Stimulated activated CD8-positive, alpha-beta memory T cell treated with anti-CD3 and anti-CD28 coated beads, Interleukin-15, amount 100 ng/mL, for 24 hours (primary cell): ENCODE measurements around the gene ACE.

Experiments
- DNase-seq: peaks from one replicate; pipeline ENCODE4 v3.0.0-alpha.2; 2020; ENCODE audit warnings: low read depth

ACE gene

DNA sequence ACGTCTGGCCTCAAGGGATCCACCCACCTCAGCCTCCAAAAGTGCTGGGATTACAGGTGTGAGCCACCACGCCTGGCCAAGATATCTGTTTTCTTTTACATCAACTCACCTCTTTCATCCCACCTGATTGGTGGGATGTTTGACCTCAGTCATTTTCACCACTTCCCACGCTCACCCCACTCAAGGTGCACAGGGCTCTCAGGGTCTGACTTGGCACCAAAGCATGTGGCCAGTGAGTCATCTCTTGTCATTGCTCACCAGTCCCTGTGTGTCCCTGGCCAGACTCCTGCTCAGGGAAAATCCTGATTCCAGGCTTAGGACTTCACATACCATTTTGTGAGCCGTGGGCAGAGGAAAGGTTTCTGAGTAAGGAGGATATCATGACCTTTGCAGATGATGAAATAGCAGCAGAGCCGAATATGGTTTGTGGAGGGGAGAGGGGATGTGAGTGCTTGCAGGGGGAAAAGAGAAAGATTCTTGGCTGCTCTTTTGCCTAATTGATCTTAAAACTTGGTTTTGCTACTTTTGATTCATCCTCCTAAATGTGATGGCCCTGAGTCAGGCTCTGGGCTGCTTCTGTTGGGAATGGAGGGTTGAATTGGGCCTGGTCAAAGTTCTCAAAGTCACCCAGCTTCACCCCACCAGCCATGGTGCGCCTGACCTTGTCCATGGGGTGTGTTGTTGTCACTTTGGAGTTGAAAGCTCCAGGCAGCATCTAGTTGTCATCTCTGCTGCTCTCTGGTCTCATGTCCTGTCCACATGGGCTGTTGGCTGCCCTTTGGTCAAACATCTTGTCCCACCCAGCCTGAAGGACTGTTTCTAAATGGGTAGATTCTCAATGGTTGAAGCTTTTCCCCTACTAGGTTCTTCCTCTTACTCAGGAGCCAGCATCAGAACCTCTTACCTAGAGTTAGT lies 40.3 kb downstream of the ACE start:
- DNase-seq = no peak

DNA sequence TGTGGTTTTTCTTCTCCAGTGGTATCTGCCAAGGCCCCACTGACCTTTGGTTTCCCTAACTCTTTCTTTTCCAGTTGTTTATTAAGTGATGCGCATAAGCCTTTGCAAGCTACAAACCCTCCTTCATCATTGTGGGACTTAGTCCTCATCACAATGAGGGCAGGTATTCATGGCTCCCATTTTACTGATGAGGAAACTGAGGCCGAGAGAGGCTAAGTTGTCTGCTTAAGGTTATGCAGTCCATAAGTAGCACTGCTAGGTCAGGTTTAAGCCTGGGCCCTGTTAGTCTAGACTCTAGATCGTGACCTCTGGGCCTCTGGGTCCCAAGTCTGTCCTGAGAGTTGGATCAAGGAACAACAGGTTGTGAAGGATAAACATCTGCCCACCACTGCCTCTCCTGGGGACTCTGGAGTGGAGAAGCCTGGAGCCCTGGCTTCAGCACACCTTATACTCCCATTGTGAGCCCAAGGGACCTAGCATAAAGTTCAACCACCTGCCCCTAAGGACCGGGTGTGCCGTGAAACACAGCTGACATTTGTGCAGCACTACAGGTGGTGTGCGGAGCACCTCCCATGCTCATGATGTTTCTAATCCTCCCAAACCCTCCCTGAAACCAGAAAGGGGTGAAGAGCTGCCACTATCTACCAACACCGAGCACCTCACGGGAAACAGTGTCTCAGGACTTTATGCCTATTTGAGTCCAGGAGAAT lies 41.1 kb downstream of the ACE start:
- DNase-seq = no peak

DNA sequence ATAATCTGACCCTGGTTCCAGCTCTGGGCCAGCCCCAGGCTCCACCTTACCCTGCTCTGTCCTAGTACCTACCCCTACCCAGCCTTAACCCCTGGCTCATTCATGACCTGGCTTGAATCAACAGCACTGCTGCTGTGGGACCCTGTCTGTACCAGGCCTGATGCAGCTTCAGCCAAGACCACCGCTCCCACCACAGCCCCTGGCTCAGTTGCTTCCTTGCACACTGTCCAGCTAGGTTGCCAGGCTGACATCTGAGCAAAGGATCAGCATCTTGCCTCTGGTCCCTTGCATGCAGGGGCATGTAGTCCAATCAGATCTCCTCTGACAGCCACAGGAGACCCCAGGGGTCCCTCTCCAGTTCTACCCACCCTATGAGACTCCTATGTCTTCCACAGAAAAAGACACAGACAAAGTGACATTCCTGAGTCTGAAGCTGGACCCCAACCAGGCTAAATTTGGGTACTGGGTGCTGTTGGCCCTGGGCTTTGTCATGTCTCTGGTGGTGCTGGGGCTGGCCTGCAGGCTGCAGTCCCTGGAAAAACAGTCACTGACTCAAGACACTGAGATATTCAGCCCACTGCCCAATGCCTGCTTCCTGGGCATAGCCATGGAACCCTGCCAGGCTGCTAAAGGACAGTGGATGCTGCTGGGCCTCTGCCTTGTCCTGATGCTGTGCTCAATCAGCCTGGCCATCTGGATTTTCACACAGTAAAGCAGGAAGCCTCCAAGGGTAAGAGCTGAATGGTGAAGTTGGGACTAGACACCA lies 42.4 kb downstream of the ACE start:
- DNase-seq = no peak

DNA sequence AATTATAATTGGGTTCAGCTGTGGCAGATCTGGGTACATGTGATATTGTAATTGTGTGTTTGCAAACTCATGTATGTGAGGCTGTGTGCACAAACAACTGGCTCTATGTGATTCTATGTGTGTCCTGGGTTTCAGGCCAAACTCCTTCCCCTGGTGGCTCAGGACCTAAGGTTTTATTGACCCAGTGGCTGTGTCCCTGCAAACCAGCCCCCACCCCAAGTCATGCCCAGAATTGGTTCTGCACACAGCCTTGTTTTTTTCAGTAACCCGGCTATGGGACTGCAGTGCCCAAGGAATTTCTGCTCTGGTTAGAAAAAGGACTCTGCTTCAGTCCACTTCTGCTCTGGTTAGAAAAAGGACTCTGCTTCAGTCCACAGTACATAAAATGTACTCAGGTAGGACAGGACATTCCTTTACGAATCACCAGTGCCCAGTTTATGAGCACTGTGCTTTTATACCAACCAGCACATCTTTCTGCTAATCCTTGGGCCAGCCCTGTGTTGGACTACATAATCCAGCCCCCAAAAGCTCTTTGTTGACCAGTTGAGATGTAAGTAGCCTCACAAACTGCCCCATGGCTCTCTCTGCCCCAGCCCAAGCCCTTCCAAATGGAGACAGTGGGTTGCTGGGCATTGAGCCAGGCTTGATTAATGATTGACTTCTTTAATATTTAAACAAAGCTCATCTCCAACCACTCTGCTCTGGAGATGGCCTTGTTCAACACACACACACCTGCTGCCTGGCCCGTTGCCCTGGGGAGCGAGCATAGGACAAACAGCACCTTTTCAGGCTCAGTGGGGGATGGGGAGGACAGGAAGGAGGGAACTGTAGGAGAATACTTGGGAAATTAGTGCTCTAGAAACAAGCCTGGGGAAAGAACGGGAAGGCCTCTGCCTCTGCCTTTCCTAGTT lies 43.4 kb downstream of the ACE start:
- no peak for DNase-seq

DNA sequence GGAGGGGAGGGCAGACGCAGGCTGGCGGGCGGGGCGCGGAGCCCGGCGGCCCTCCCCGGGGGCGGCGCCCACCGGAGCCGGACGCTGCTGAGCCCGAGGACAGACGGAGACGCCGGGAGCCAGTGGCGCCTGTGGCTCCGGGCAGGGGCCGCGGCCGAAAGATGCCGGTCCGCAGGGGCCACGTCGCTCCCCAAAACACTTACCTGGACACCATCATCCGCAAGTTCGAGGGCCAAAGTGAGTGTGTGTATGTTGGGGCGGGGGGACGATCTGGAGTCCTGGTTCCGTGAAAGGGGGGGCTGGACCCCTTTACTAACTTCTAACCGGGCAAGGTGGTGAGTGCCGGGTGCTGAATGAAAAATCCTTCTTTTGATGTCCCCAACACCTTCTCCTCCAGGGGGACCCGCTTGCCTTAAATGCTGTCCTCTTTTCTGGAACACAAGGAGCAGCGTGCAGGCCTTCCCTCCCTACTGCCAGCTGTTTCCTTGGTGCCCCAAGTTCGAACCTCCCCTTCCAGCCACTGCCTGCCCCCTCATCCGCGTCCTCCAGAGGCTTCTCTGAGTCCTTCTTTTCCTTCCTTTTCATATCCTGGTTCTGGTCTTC lies 46.5 kb downstream of the ACE start, which contains the start of gene KCNH6:
KCNH6 (plus strand) TSS at position 106 of the 603 bp plus-strand sequence; CDS start at position 162, 56 bp downstream.
- no peak for DNase-seq

DNA sequence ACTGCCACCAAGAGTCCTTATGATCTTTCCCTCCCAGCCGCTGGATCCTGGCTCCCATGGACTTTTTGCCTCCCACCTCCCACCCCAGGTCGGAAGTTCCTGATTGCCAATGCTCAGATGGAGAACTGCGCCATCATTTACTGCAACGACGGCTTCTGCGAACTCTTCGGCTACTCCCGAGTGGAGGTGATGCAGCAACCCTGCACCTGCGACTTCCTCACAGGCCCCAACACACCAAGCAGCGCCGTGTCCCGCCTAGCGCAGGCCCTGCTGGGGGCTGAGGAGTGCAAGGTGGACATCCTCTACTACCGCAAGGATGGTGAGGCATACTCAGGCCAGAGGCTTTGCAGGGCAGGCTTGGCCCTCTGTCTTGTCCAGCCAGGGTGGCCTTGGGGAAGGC lies 47.2 kb downstream of the ACE start:
- DNase-seq = no peak

DNA sequence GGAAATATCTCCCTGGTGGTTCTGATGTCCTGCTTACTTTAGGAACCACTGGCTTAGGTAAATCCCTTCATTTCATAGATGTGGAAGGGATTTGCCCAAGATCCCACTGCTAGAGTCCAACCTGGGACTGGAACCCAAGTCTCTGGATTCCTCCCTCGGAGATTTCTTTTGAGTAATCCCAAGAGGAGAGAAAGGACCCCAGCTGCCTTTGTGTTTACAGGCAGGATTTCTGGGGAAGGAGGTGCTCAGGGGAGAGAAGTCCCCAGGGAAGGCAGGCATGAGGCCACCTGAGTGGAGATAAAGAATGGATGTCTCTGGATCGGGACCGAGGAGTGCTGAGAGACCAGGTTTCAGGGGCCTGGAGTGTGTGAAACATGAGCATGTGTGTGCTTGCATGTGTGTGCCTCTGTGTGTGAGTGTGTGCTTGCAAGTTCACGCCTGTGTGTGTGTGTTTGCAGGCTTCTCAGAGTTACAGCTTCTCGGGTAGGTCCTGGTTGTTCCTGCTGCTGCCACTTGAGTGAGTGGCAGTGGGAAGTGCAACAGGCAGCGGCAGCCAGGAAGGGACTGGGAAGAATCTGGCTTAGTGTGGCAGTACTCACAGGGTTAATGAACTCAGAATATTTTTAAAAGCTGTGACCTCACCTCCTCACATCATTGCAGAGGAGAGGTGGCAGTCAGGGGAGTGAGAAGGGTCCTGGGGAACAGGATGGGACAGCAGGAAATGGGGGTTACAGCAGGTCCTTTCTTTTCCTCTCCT lies 48.5 kb downstream of the ACE start:
- DNase-seq = no peak

DNA sequence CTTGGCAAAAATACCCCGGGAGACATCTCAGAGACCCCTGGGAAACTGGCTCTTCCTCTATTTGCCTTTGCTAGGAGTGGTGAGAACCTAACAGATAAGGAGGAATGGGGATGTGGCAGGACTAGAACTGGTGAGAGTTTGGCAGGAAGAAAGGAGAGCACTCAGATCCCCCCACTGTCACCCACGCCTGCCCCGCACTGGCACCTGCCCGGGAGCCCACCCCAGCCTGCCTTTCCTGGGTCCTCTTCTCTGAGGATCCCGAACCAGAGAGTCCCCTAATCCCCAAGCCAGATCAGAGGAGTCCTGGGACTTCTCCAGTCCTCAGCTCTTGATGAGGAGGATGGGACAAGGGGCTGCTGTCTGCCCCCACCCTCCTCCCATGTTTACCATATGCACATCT lies 50.0 kb downstream of the ACE start:
- no peak for DNase-seq

DNA sequence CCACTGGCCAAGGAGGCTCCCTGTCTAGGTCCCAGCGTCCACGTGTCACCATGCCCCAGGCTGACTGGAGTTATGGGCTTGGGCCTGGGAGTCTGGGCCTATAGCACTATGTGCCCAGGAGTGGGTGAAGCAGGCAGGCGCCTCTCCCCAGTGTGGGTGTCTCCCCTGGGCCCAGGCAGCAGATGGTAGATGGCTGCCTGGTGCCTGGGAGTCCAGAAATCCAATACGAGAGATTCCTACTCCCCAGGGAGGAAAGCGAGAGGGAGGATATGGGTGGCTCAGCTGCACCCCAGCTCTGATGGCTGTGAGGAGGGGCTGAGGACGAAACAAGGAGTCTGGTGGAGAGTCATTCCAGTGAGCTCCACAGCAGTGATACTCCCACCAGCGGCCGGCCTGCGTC lies 51.3 kb downstream of the ACE start:
- no peak for DNase-seq

DNA sequence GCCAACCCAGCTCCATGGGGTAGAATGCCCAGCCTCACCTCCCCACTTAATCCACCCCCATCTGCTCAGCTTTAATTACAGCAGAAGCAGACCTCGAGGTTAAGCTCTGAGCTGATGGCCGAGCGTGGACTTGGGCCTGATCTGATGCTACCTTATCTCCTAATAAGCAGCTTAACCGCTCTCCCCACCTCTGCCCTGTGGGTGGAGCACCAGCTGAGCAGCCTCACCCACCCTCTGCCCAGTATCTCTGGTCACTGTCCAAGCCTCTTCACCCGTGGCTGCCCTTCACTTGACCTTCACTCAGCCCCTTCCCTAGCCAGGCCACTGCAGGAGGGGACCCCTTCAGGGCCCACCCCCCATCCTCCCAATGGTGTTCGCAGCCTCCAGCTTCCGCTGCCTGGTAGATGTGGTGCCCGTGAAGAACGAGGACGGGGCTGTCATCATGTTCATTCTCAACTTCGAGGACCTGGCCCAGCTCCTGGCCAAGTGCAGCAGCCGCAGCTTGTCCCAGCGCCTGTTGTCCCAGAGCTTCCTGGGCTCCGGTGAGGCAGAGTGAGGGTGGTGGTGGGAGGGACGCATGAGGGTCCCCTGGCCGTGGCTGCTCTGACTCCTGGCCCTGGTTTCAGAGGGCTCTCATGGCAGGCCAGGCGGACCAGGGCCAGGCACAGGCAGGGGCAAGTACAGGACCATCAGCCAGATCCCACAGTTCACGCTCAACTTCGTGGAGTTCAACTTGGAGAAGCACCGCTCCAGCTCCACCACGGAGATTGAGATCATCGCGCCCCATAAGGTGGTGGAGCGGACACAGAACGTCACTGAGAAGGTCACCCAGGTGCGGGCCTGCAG lies 53.1 kb downstream of the ACE start:
- no peak for DNase-seq

DNA sequence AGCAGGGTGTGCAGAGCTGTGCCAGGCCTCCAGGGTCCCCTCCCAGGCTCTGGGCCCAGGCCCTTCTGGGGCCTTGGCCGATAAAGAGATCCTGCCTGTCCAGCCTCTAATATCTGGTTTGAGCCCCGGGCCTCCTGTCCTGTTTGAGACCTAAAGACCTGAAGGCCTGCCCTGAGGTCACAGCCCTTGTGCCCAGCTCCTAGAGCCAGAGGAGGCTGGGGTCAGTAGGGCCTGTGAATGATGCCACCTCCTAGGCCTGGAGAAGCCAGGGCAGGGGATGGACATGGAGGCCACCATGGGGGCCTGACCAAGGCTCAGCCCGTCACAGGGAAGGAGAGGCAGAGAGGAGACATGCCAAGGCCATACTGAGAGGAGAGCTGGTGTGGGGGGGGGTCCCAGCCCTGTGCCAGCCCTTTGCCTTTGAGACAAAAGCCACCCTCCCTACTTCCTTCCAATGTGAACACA lies 53.7 kb downstream of the ACE start:
- no peak for DNase-seq

DNA sequence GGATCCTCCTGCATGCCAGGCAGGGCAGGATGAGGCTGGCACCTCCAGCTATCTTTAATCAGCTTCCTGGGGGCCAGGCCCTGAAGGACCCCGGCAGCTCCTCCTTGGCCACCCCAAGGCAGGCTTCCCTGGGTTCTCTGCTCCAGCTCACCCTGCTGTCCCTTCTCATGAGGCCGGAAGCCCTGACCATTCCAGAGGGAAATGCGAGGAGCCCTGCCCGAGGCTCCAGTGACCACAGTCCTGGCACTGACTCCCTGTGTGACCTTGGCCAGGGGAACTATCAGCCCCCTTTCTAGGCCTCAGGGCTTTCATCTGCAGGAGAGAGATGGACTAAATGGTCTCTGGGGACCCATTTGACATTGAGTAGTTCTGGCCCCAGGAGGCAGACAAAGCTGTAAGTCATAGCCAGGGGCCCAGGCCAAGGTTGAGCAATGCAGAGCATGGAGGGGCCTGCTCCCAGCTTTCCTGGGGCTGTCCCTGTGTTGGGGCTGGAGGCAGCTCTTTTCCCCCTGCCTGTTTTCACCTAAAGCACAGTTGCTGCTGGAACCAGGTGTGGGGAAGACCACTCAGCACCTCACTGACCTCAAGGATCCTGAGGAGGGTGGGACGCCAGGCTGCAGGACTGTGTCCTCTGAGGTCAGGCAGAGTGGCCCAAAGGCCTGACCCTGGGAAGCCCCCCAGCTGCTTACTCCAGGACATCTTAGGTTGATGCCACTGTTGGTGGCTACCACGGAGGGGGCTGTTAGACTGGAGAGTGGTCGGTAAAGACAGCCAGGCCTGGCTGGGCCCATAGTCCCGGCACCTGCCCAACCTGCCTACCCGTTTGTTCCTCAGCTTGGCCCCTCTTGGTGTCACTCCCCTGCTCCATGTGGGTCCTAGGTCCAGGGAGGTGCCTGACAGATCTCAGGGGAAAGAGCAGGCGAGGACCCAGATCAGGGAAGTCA lies 54.4 kb downstream of the ACE start:
- DNase-seq = no peak

DNA sequence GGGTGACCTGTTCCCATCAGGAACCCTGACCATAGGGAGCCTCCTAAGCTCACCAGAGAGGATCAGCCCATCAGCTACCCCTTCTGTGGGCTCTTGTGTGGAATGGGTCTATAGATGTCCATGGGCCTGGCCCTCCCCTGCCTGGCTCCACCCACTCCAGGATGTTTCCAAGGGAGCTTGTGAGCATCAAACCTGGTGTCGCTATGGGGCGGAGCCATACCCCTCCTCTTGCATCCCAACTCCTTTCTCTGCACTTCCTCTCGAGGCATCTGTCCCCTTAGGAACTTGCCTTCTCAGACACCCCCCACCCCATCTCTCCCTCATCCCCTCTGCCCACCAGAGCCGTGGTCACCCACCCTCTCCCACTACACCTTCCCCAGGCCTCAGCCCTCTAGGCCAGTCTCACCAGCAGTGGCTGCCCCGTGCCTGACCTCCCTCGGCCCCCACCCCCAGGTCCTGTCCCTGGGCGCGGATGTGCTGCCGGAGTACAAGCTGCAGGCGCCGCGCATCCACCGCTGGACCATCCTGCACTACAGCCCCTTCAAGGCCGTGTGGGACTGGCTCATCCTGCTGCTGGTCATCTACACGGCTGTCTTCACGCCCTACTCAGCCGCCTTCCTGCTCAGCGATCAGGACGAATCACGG lies 56.7 kb downstream of the ACE start:
- DNase-seq = no peak

DNA sequence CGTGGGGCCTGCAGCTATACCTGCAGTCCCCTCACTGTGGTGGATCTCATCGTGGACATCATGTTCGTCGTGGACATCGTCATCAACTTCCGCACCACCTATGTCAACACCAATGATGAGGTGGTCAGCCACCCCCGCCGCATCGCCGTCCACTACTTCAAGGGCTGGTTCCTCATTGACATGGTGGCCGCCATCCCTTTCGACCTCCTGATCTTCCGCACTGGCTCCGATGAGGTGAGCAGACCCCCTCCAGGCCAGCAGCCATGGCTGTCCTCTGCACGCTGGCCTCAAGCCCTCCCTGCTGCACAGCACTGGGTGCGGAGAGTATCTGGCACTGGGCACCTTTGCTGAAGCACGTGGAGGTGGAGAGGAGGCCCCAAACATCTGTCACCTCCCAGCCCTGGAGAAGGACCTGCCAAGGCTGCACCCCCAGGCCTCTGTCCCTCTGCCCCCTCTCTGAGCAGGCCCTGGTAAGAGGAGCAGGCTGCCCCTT lies 57.3 kb downstream of the ACE start:
- DNase-seq = no peak

DNA sequence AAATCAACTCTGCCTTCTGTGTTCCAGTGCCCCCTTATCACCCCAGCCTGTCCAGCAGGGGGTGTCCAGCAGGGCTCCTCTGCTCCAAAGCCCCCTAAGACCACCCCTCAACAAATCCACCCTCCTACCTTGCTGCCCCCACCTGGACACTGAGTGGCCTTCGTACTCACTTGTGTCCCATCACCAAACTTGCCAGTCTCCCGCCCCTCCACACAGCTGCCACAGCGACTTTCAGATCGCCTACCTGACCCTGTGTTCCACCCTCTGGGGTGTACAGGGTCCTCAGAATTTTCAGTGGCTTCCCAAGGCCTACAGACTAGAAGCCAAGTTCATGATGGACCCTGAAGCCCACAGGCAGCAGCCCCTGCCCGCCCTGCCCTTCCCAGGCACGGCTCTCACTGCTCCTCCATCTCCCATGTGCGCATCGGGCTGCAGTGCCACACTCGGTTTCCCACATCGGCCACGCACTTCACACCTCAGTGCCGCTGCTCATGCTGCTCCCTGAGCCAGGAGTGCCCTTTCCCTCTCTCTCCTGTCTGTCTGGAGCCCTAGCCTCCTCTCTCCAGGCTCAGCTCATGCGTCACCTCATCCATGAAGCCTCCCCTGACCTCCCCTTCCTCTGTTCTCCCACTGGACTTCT lies 58.1 kb downstream of the ACE start:
- DNase-seq = no peak

DNA sequence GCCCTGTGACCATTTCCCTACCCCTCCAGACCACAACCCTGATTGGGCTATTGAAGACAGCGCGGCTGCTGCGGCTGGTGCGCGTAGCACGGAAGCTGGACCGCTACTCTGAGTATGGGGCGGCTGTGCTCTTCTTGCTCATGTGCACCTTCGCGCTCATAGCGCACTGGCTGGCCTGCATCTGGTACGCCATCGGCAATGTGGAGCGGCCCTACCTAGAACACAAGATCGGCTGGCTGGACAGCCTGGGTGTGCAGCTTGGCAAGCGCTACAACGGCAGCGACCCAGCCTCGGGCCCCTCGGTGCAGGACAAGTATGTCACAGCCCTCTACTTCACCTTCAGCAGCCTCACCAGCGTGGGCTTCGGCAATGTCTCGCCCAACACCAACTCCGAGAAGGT lies 58.8 kb downstream of the ACE start:
- no peak for DNase-seq

DNA sequence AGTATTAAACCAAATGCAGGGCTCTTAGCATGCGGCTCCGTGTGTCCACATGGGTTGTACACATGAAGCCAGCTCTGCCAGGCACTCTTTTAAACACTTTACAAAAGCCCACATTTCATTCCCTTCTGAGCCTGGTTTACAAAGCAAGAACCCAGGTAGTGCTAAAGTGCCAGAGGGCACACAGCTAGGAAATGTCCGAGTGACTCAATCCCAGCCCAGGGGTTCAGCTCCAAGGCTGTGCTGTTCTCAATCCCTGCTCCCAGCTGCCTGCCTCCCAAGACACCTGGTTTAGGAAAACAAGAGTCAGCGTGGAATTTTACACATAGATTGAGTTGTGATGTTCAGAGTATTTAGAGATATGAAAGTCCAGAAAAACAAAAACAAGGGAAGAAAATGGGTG lies 60.1 kb downstream of the ACE start:
- DNase-seq = no peak
